GM12801 (cell line): ENCODE measurements around the gene EXOSC9.

Source experiments
- CTCF ChIP-seq: IDR thresholded peaks from one replicate; pipeline ENCODE4 v1.5.1; 2011; ENCODE audit warnings: control low read depth; ENCODE audit not compliant: insufficient read length; ENCODE audit errors: extremely low read depth

EXOSC9 gene

GRCh38 chr4:121800961-121801714, at the start of gene EXOSC9:
Gene EXOSC9, plus strand, starts transcription at chr4:121801323. Its CDS starts 102 bp downstream, at chr4:121801425.
- no peak for TF ChIP-seq CTCF

- no peak for TF ChIP-seq CTCF
Observed at GRCh38 chr4:121758925-121759568, 42.1 kb upstream of the EXOSC9 start.

- TF ChIP-seq CTCF, result no peak
Observed at GRCh38 chr4:121760205-121760604, 40.9 kb upstream of the EXOSC9 start.

GRCh38 chr4:121764303-121764701, 36.8 kb upstream of the EXOSC9 start:
- TF ChIP-seq CTCF, result no peak

GRCh38 chr4:121764702-121765367, 36.3 kb upstream of the EXOSC9 start, which contains the start of gene SMIM43:
Gene SMIM43, minus strand, starts transcription at chr4:121765164. Its CDS starts 59 bp downstream, at chr4:121765105.
- no peak for TF ChIP-seq CTCF

- no peak for TF ChIP-seq CTCF
Observed at GRCh38 chr4:121765368-121765705, 35.8 kb upstream of the EXOSC9 start.

GRCh38 chr4:121765971-121766538, 35.1 kb upstream of the EXOSC9 start:
- no peak for TF ChIP-seq CTCF
